Keratinocyte (primary cell): ENCODE data around the gene PCDH15. TPM values are rescaled to one million over a fixed set of nuclear protein-coding genes. Genes with fewer than 3 reads are reported as not detected.

Experiments
- DNase-seq: peaks from one replicate; pipeline ENCODE4 v3.0.0-alpha.2; 2011; ENCODE audit warnings: low read depth, missing footprints, low spot score
- FAIRE-seq: peaks from 2 replicates; lab custom pipeline; 2011; peaks lifted over from hg19 to GRCh38; lab: Jason Lieb, UNC
- H2AFZ ChIP-seq: 2 replicates; pipeline ENCODE4 v1.6.0; 2012; ENCODE audit warnings: low read length, control low read depth, inconsistent platforms; ENCODE audit not compliant: control insufficient read depth
- H3K27ac ChIP-seq: 2 replicates; pipeline ENCODE4 v1.5.1; 2011; ENCODE audit warnings: low read length; ENCODE audit not compliant: control insufficient read depth, insufficient read depth
- H3K27me3 ChIP-seq: 3 replicates; pipeline ENCODE4 v1.6.0; 2011; ENCODE audit warnings: low read length; ENCODE audit not compliant: control insufficient read depth, insufficient read depth; ENCODE audit errors: extremely low read depth
- H3K36me3 ChIP-seq, 2 experiments: 2 replicates in 1 of 2; 3 replicates in 1 of 2; pipeline ENCODE4 v1.5.1; 2011; ENCODE audit warnings: low read length in 2 of 2, mild to moderate bottlenecking in 1 of 2; ENCODE audit not compliant: control insufficient read depth in 2 of 2, insufficient read depth in 2 of 2; ENCODE audit errors: extremely low read depth in 1 of 2
- H3K4me1 ChIP-seq: 3 replicates; pipeline ENCODE4 v1.5.1; 2011; ENCODE audit warnings: low read length; ENCODE audit not compliant: control insufficient read depth, insufficient read depth; ENCODE audit errors: extremely low read depth
- H3K4me2 ChIP-seq: 3 replicates; pipeline ENCODE4 v1.6.0; 2011; ENCODE audit warnings: low read depth, low read length; ENCODE audit not compliant: control insufficient read depth, insufficient read depth; ENCODE audit errors: extremely low read depth
- H3K4me3 ChIP-seq, 3 experiments: fragments of 200-600 bp in 1 of 3; sonication (generic) in 1 of 3; 2 replicates in 2 of 3; 3 replicates in 1 of 3; pipeline ENCODE4 v1.5.1; 2011 to 2016; ENCODE audit warnings: low read length in 3 of 3, mild to moderate bottlenecking in 3 of 3, control low read depth in 2 of 3, inconsistent platforms in 1 of 3, low read depth in 1 of 3, mixed read lengths in 1 of 3, mixed run types in 1 of 3, moderate library complexity in 1 of 3; ENCODE audit not compliant: control insufficient read depth in 2 of 3, insufficient read depth in 2 of 3; ENCODE audit errors: extremely low read depth in 1 of 3
- H3K79me2 ChIP-seq: 2 replicates; pipeline ENCODE4 v1.6.0; 2012; ENCODE audit warnings: low read length; ENCODE audit not compliant: control insufficient read depth, insufficient read depth
- H3K9ac ChIP-seq: 3 replicates; pipeline ENCODE4 v1.6.0; 2011; ENCODE audit warnings: low read length; ENCODE audit not compliant: control insufficient read depth, insufficient read depth; ENCODE audit errors: extremely low read depth
- H3K9me1 ChIP-seq: 3 replicates; pipeline ENCODE4 v1.6.0; 2011; ENCODE audit warnings: low read length; ENCODE audit not compliant: control insufficient read depth, insufficient read depth; ENCODE audit errors: extremely low read depth
- H3K9me3 ChIP-seq: 2 replicates; pipeline ENCODE4 v1.5.1; 2012; ENCODE audit warnings: low read depth, low read length; ENCODE audit not compliant: control insufficient read depth
- H4K20me1 ChIP-seq: 3 replicates; pipeline ENCODE4 v1.6.0; 2011; ENCODE audit warnings: low read length; ENCODE audit not compliant: control insufficient read depth, insufficient read depth; ENCODE audit errors: extremely low read depth
- EZH2 ChIP-seq: IDR thresholded peaks from one replicate; pipeline ENCODE4 v1.6.1; 2012; ENCODE audit warnings: inconsistent platforms, mild to moderate bottlenecking, low read length, moderate library complexity
- dilution Hi-C: fragments of 300-500 bp; cut with MboI; formaldehyde crosslinking; loops from one replicate; pipeline ENCODE4 v1.7.0; 2020; ENCODE audit warnings: low sequenced_read_pairs; ENCODE audit not compliant: extremely low pct_ligation_motif_present
- polyA plus RNA-seq, 5 experiments: library from polyadenylated mRNA; depleted of rRNA in 3 of 5; stranded (reverse) in 3 of 5; stranded (forward) in 1 of 5; unstranded in 1 of 5; fragments of >200 nt; gene quantifications; 1 replicate in 1 of 5; 2 replicates in 3 of 5; 3 replicates in 1 of 5; pipeline versions ENCODE4 v1.2.1 to v1.2.3, GENCODE V29; 2011 to 2012; ENCODE audit warnings: missing spikeins in 2 of 5, low read depth in 1 of 5, low replicate concordance in 1 of 5
- TF ChIP-seq, protein P1 (sequence below), 3 experiments: IDR thresholded peaks in 1 of 3; conservative IDR thresholded peaks in 1 of 3; optimal IDR thresholded peaks in 1 of 3; 2 replicates in 2 of 3; 3 replicates in 1 of 3; pipeline versions ENCODE3 to v1.5.1; 2011; ENCODE audit warnings: low read length in 3 of 3, mild to moderate bottlenecking in 3 of 3, moderate library complexity in 2 of 3, control low read depth in 1 of 3, inconsistent platforms in 1 of 3; ENCODE audit not compliant: insufficient read depth in 2 of 3; ENCODE audit errors: extremely low read depth in 1 of 3

The PCDH15 gene
- polyA plus RNA-seq, 1 donor (not counting 4 experiments of a cell fraction or from before 2014, with no cell fraction given), result not detected

DNA sequence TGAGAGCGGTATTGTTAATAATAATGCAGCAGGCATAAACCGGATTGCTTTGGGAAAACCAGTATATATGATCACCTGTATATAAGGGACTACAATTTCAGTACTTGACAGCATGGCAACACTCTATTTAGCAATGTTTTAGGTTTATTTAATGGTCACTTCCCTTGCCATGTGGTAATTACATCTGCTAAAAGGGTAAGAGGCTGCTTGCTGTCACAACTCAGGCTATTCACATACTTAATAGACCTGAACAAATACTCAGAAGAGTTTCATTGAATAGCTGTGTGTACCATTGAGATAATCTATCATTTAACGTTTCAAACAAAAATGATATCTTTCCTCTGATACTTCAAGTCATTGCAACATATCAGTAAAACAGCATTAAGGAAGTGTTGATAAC is 90.1 kb downstream of the PCDH15 start:
- TF ChIP-seq EZH2, result no peak
- TF ChIP-seq, protein P1, sequence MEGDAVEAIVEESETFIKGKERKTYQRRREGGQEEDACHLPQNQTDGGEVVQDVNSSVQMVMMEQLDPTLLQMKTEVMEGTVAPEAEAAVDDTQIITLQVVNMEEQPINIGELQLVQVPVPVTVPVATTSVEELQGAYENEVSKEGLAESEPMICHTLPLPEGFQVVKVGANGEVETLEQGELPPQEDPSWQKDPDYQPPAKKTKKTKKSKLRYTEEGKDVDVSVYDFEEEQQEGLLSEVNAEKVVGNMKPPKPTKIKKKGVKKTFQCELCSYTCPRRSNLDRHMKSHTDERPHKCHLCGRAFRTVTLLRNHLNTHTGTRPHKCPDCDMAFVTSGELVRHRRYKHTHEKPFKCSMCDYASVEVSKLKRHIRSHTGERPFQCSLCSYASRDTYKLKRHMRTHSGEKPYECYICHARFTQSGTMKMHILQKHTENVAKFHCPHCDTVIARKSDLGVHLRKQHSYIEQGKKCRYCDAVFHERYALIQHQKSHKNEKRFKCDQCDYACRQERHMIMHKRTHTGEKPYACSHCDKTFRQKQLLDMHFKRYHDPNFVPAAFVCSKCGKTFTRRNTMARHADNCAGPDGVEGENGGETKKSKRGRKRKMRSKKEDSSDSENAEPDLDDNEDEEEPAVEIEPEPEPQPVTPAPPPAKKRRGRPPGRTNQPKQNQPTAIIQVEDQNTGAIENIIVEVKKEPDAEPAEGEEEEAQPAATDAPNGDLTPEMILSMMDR (optimal IDR thresholded peaks at IDR 0.05 in 1 of 3, IDR thresholded peaks at IDR 0.05 in 1 of 3, conservative IDR thresholded peaks at IDR 0.05 in 1 of 3; ENCODE audit: extremely low read depth in 1 of 3, insufficient read depth in 2 of 3, low read length in 3 of 3), result no peak
- Histone ChIP-seq H4K20me1 (no peaks in the 10 kb centered on the region), H3K79me2 (no peaks in the 10 kb centered on the region), H3K4me3 (no peak overlapping the region), H3K4me2 (no peak overlapping the region), H3K27ac (no peak overlapping the region), H3K9me1 (no peaks in the 10 kb centered on the region), H3K36me3 (no peaks in the 10 kb centered on the region), H2AFZ (no peak overlapping the region), H3K4me1 (no peaks in the 10 kb centered on the region), H3K9me3 (no peaks in the 10 kb centered on the region), H3K27me3 (no peaks in the 10 kb centered on the region), H3K9ac (no peak overlapping the region)
- dilution Hi-C loops, result no loop called here
- DNase-seq (no peak), FAIRE-seq (no peak)

- dilution Hi-C loops, result no loop called here
- H3K4me1 ChIP-seq, result no peaks in the 10 kb centered on the region
These were observed 92.4 kb downstream of the PCDH15 start for GRCh38 chr10:54708591-54708990.

More at GRCh38 chr10:54708591-54708990, 92.4 kb downstream of the PCDH15 start:
- no peak for TF ChIP-seq EZH2
- TF ChIP-seq, protein P1 (optimal IDR thresholded peaks at IDR 0.05 in 1 of 3, IDR thresholded peaks at IDR 0.05 in 1 of 3, conservative IDR thresholded peaks at IDR 0.05 in 1 of 3; ENCODE audit: extremely low read depth in 1 of 3, insufficient read depth in 2 of 3, low read length in 3 of 3), result no peak
- no peaks in the 10 kb centered on the region for H3K79me2 ChIP-seq
- H3K9me3 ChIP-seq, result no peaks in the 10 kb centered on the region
- no peak overlapping the region for H3K27ac ChIP-seq
- FAIRE-seq (no peak), DNase-seq (no peak)
- H3K27me3 ChIP-seq, result no peaks in the 10 kb centered on the region
- H2AFZ ChIP-seq, result no peak overlapping the region
- no peak overlapping the region for H3K4me3 ChIP-seq
- no peaks in the 10 kb centered on the region for H3K36me3 ChIP-seq
- H3K4me2 ChIP-seq, result no peak overlapping the region
- no peaks in the 10 kb centered on the region for H3K9me1 ChIP-seq
- H4K20me1 ChIP-seq, result no peaks in the 10 kb centered on the region
- H3K9ac ChIP-seq, result no peak overlapping the region
